Neural cell (in vitro differentiated cells): Measurements from ENCODE around the gene ATE1.

Experiments
- CTCF ChIP-seq: fragments of 450-650 bp; IDR thresholded peaks from 2 replicates; pipeline ENCODE4 v1.5.1; 2014; ENCODE audit warnings: antibody characterized with exemption, mild to moderate bottlenecking, moderate library complexity; ENCODE audit not compliant: poor library complexity, severe bottlenecking
- EP300 ChIP-seq: fragments of 450-650 bp; conservative IDR thresholded peaks from 2 replicates; pipeline ENCODE4 v1.6.1; 2014; ENCODE audit warnings: antibody characterized with exemption, mild to moderate bottlenecking, moderate library complexity; ENCODE audit not compliant: poor library complexity, severe bottlenecking
- EZH2 ChIP-seq: fragments of 200-600, 300-800 bp; shearing (Covaris generic), sonication (generic); IDR thresholded peaks from 2 replicates; pipeline ENCODE4 v1.6.1; 2014; ENCODE audit warnings: antibody characterized with exemption, low read length, borderline replicate concordance, mild to moderate bottlenecking; ENCODE audit not compliant: insufficient read depth, poor library complexity, severe bottlenecking
- MXI1 ChIP-seq: fragments of 450-650 bp; conservative IDR thresholded peaks from 2 replicates; pipeline ENCODE4 v1.6.1; 2014; ENCODE audit warnings: antibody characterized with exemption, mild to moderate bottlenecking; ENCODE audit not compliant: poor library complexity, severe bottlenecking
- POLR2AphosphoS5 ChIP-seq: IDR thresholded peaks from 2 replicates; pipeline ENCODE4 v1.6.1; 2012
- RAD21 ChIP-seq: fragments of 450-650 bp; conservative IDR thresholded peaks from 2 replicates; pipeline ENCODE4 v1.6.1; 2014; ENCODE audit warnings: antibody characterized with exemption, mild to moderate bottlenecking, moderate library complexity
- SMC3 ChIP-seq: fragments of 450-650 bp; conservative IDR thresholded peaks from 2 replicates; pipeline ENCODE4 v1.6.1; 2014; ENCODE audit warnings: antibody characterized with exemption, mild to moderate bottlenecking, moderate library complexity; ENCODE audit not compliant: poor library complexity
- TAF1 ChIP-seq: IDR thresholded peaks from 2 replicates; pipeline ENCODE4 v1.6.1; 2012; ENCODE audit warnings: low read depth
- TF ChIP-seq, protein P1 (sequence below): IDR thresholded peaks from 2 replicates; pipeline ENCODE4 v1.6.1; 2012; ENCODE audit warnings: borderline replicate concordance

GRCh38 chr10:121808835-121809234 lies 119.0 kb downstream of the ATE1 start:
- no peak for TF ChIP-seq CTCF
- TF ChIP-seq EZH2: no peak
- TF ChIP-seq MXI1: no peak
- TF ChIP-seq RAD21: no peak
- TF ChIP-seq TAF1: no peak
- TF ChIP-seq, protein P1, sequence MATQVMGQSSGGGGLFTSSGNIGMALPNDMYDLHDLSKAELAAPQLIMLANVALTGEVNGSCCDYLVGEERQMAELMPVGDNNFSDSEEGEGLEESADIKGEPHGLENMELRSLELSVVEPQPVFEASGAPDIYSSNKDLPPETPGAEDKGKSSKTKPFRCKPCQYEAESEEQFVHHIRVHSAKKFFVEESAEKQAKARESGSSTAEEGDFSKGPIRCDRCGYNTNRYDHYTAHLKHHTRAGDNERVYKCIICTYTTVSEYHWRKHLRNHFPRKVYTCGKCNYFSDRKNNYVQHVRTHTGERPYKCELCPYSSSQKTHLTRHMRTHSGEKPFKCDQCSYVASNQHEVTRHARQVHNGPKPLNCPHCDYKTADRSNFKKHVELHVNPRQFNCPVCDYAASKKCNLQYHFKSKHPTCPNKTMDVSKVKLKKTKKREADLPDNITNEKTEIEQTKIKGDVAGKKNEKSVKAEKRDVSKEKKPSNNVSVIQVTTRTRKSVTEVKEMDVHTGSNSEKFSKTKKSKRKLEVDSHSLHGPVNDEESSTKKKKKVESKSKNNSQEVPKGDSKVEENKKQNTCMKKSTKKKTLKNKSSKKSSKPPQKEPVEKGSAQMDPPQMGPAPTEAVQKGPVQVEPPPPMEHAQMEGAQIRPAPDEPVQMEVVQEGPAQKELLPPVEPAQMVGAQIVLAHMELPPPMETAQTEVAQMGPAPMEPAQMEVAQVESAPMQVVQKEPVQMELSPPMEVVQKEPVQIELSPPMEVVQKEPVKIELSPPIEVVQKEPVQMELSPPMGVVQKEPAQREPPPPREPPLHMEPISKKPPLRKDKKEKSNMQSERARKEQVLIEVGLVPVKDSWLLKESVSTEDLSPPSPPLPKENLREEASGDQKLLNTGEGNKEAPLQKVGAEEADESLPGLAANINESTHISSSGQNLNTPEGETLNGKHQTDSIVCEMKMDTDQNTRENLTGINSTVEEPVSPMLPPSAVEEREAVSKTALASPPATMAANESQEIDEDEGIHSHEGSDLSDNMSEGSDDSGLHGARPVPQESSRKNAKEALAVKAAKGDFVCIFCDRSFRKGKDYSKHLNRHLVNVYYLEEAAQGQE: no peak
- no peak for TF ChIP-seq POLR2AphosphoS5
- TF ChIP-seq EP300: no peak
- TF ChIP-seq SMC3: no peak
